ENCODE data around the gene HIP1. TPM values are rescaled to one million over a fixed set of nuclear protein-coding genes. Genes with fewer than 3 reads are reported as not detected.
"Not testable (repeated sequence)": the region's sequence is repeated elsewhere in the genome, so short reads cannot be mapped to it uniquely, and the experiment has no call there.

The HIP1 gene
- total RNA-seq, 1 donor from 2014 or later: 49.3 TPM

- H3K4me1 Mint-ChIP-seq (ENCODE audit: unreplicated experiment): peaks cover 18% of the 10 kb centered on the region
- DNase-seq (ENCODE audit: low spot score): no peak
- H3K27me3 Mint-ChIP-seq (ENCODE audit: unreplicated experiment): peaks cover 4% of the 10 kb centered on the region
- no peak for TF ChIP-seq CTCF (IDR thresholded peaks at IDR 0.05; ENCODE audit: unreplicated experiment)
- no peak overlapping the region for H3K4me3 Mint-ChIP-seq (ENCODE audit: unreplicated experiment)
- peaks cover 4% of the 10 kb centered on the region for H3K36me3 Mint-ChIP-seq (ENCODE audit: low read depth, unreplicated experiment)
- peak overlapping the region; percentile 75 for H3K27ac Mint-ChIP-seq (ENCODE audit: unreplicated experiment)
- H3K9me3 Mint-ChIP-seq (ENCODE audit: unreplicated experiment): no peaks in the 10 kb centered on the region
These were observed 8.9 kb downstream of the HIP1 start for GRCh38 chr7:75729851-75730274.

- no peak for DNase-seq (ENCODE audit: low spot score)
- H3K9me3 Mint-ChIP-seq (ENCODE audit: unreplicated experiment): no peaks in the 10 kb centered on the region
- peaks cover 5% of the 10 kb centered on the region for H3K27me3 Mint-ChIP-seq (ENCODE audit: unreplicated experiment)
- no peak overlapping the region for H3K4me3 Mint-ChIP-seq (ENCODE audit: unreplicated experiment)
- peak overlapping the region; percentile 18 for H3K27ac Mint-ChIP-seq (ENCODE audit: unreplicated experiment)
- H3K36me3 Mint-ChIP-seq (ENCODE audit: low read depth, unreplicated experiment): peaks cover 4% of the 10 kb centered on the region
- H3K4me1 Mint-ChIP-seq (ENCODE audit: unreplicated experiment): peaks cover 18% of the 10 kb centered on the region
- no peak for TF ChIP-seq CTCF (IDR thresholded peaks at IDR 0.05; ENCODE audit: unreplicated experiment)
These were observed 10.7 kb downstream of the HIP1 start for GRCh38 chr7:75727881-75728593.

- not testable (repeated sequence) for H3K27ac Mint-ChIP-seq (ENCODE audit: unreplicated experiment); DNase-seq (ENCODE audit: low spot score); H3K4me3 Mint-ChIP-seq (ENCODE audit: unreplicated experiment); H3K27me3 Mint-ChIP-seq (ENCODE audit: unreplicated experiment); H3K36me3 Mint-ChIP-seq (ENCODE audit: low read depth, unreplicated experiment); H3K9me3 Mint-ChIP-seq (ENCODE audit: unreplicated experiment)
- H3K4me1 Mint-ChIP-seq (ENCODE audit: unreplicated experiment): peaks cover 18% of the 10 kb centered on the region
These were observed 11.4 kb downstream of the HIP1 start for GRCh38 chr7:75727351-75727750.

GRCh38 chr7:75725306-75725705, 13.4 kb downstream of the HIP1 start:
- no peak for DNase-seq (ENCODE audit: low spot score)
- H3K27me3 Mint-ChIP-seq (ENCODE audit: unreplicated experiment): peaks cover 5% of the 10 kb centered on the region
- no peak overlapping the region for H3K27ac Mint-ChIP-seq (ENCODE audit: unreplicated experiment)
- peaks cover 18% of the 10 kb centered on the region for H3K4me1 Mint-ChIP-seq (ENCODE audit: unreplicated experiment)
- no peak overlapping the region for H3K4me3 Mint-ChIP-seq (ENCODE audit: unreplicated experiment)
- TF ChIP-seq CTCF (IDR thresholded peaks at IDR 0.05; ENCODE audit: unreplicated experiment): no peak
- no peaks in the 10 kb centered on the region for H3K9me3 Mint-ChIP-seq (ENCODE audit: unreplicated experiment)
- peaks cover 4% of the 10 kb centered on the region for H3K36me3 Mint-ChIP-seq (ENCODE audit: low read depth, unreplicated experiment)

GRCh38 chr7:75723444-75723843, 15.3 kb downstream of the HIP1 start:
- no peak overlapping the region for H3K27ac Mint-ChIP-seq (ENCODE audit: unreplicated experiment)
- TF ChIP-seq CTCF (IDR thresholded peaks at IDR 0.05; ENCODE audit: unreplicated experiment): no peak

More at GRCh38 chr7:75723444-75723843, 15.3 kb downstream of the HIP1 start:
- DNase-seq (ENCODE audit: low spot score): no peak
- Mint-ChIP-seq H3K4me1 (ENCODE audit: unreplicated experiment) (peaks cover 8% of the 10 kb centered on the region), H3K36me3 (ENCODE audit: low read depth, unreplicated experiment) (no peaks in the 10 kb centered on the region), H3K27me3 (ENCODE audit: unreplicated experiment) (peaks cover 5% of the 10 kb centered on the region), H3K9me3 (ENCODE audit: unreplicated experiment) (no peaks in the 10 kb centered on the region), H3K4me3 (ENCODE audit: unreplicated experiment) (no peak overlapping the region)
